VCaP (cell line): ENCODE data around the gene ITGA6.

ENCODE experiments used
- H3K27ac ChIP-seq: fragments of 450-650 bp; 2 replicates; pipeline ENCODE4 v1.5.1; 2017
- CTCF ChIP-seq: fragments of 450-650 bp; conservative IDR thresholded peaks from 2 replicates; pipeline ENCODE4 v1.5.1; 2017; ENCODE audit warnings: mild to moderate bottlenecking, moderate library complexity

Gene ITGA6

GRCh38 chr2:172442072-172442895 is 14.9 kb downstream of the ITGA6 start:
- no peak for TF ChIP-seq CTCF
- H3K27ac ChIP-seq, result peak overlapping the region; percentile 90

- peak overlapping the region; percentile 90 for H3K27ac ChIP-seq
- no peak for TF ChIP-seq CTCF
These were observed 18.5 kb downstream of the ITGA6 start for GRCh38 chr2:172445851-172446250.

- TF ChIP-seq CTCF, result no peak
- H3K27ac ChIP-seq, result peak overlapping the region; percentile 90
These were observed 19.2 kb downstream of the ITGA6 start for GRCh38 chr2:172446474-172447063.

GRCh38 chr2:172447811-172448493 is 20.6 kb downstream of the ITGA6 start:
- no peak for TF ChIP-seq CTCF
- H3K27ac ChIP-seq, result peak overlapping the region; percentile 90

GRCh38 chr2:172448544-172449267 is 21.3 kb downstream of the ITGA6 start:
- TF ChIP-seq CTCF, result no peak
- H3K27ac ChIP-seq, result peak overlapping the region; percentile 90

GRCh38 chr2:172449911-172450550 is 22.6 kb downstream of the ITGA6 start:
- TF ChIP-seq CTCF, result no peak
- H3K27ac ChIP-seq, result peak overlapping the region; percentile 90; the same call in 1 of the 2 replicates
